PFSK-1 (cell line): ENCODE data around the gene PNLDC1.

ENCODE experiments used
- FOXP2 ChIP-seq: optimal IDR thresholded peaks from 2 replicates; pipeline ENCODE3; 2011; ENCODE audit warnings: borderline replicate concordance, control low read depth, inconsistent platforms; ENCODE audit not compliant: insufficient read depth; ENCODE audit errors: extremely low read length, extremely low read depth
- POLR2AphosphoS5 ChIP-seq: IDR thresholded peaks from 2 replicates; pipeline ENCODE4 v1.6.1; 2012; ENCODE audit warnings: low read depth, mild to moderate bottlenecking, control low read depth, low read length, moderate library complexity
- SIN3A ChIP-seq: IDR thresholded peaks from 2 replicates; pipeline ENCODE4 v1.6.1; 2012; ENCODE audit warnings: mild to moderate bottlenecking, low read length, moderate library complexity, borderline replicate concordance; ENCODE audit not compliant: insufficient read depth
- TAF1 ChIP-seq: IDR thresholded peaks from 2 replicates; pipeline ENCODE4 v1.6.1; 2012; ENCODE audit warnings: low read length, control low read depth, borderline replicate concordance; ENCODE audit not compliant: insufficient read depth
- TF ChIP-seq, protein P1 (sequence below), 2 experiments: IDR thresholded peaks; 2 replicates each; pipeline versions ENCODE4 v1.6.1 to v1.8.0; 2011 to 2012; ENCODE audit warnings: low read depth in 2 of 2, low read length in 2 of 2, control low read depth in 1 of 2, inconsistent platforms in 1 of 2, mild to moderate bottlenecking in 1 of 2, moderate library complexity in 1 of 2; ENCODE audit not compliant: insufficient read depth in 1 of 2

PNLDC1 gene

DNA sequence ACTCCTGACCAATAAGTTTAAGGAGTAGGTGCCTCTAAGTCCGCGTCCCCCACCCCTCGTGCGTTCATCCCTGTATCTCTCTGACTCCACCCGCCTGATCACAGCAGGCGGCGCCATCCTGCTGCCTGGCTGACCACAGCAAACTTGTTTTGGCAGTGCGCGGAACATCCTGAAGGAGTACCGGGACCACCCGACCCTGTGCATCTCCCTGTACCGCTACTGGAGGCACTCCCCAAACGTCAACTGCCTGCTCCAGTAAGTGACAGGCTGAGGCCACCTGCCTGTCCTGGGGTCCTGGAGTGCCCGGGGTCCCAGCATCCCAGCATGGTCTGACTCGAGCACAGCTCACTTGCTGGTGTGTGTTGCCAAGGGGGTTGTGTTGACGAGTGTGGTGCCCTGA lies 19.0 kb downstream of the PNLDC1 start:
- no peak for TF ChIP-seq POLR2AphosphoS5
- no peak for TF ChIP-seq SIN3A
- no peak for TF ChIP-seq TAF1
- TF ChIP-seq FOXP2: no peak
- TF ChIP-seq, protein P1, sequence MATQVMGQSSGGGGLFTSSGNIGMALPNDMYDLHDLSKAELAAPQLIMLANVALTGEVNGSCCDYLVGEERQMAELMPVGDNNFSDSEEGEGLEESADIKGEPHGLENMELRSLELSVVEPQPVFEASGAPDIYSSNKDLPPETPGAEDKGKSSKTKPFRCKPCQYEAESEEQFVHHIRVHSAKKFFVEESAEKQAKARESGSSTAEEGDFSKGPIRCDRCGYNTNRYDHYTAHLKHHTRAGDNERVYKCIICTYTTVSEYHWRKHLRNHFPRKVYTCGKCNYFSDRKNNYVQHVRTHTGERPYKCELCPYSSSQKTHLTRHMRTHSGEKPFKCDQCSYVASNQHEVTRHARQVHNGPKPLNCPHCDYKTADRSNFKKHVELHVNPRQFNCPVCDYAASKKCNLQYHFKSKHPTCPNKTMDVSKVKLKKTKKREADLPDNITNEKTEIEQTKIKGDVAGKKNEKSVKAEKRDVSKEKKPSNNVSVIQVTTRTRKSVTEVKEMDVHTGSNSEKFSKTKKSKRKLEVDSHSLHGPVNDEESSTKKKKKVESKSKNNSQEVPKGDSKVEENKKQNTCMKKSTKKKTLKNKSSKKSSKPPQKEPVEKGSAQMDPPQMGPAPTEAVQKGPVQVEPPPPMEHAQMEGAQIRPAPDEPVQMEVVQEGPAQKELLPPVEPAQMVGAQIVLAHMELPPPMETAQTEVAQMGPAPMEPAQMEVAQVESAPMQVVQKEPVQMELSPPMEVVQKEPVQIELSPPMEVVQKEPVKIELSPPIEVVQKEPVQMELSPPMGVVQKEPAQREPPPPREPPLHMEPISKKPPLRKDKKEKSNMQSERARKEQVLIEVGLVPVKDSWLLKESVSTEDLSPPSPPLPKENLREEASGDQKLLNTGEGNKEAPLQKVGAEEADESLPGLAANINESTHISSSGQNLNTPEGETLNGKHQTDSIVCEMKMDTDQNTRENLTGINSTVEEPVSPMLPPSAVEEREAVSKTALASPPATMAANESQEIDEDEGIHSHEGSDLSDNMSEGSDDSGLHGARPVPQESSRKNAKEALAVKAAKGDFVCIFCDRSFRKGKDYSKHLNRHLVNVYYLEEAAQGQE (IDR thresholded peaks at IDR 0.05; ENCODE audit: insufficient read depth in 1 of 2, low read depth in 2 of 2, low read length in 2 of 2): no peak

DNA sequence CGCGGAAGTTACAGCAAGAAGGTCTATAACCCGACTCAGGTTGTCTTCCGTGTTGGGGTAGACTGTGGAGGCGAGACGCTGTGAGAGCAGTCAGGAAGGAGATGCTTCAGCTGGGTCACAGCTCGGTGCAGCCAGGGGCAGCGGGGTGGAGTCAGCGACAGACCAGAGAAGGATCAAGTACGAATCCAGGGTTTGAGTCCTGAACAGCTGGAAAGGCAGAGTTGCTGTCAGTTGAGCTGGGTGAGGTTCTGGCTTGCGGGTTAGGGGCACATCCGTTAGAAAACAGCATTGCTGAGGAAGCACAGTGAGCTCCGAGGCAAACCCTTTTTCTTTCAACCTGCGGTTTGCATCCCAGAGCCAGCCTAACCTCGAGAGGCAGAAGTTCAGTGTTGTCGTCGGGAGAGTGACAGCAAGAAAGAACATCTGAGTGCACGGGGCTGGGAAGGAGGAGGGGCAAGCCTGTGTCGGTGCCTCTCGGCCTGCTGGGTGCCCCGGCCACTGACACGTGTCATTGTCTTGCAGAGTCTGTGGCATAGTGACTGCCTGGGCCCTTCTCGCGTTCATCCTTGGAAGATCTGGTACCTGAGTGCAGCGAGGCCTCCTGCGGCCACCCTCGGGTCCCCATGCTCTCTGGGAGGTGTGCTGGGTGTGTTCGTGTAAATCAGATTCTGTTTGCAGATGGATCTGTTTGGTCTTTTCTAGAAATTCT lies 20.0 kb downstream of the PNLDC1 start:
- TF ChIP-seq SIN3A (no peak), FOXP2 (no peak), POLR2AphosphoS5 (no peak), TAF1 (no peak)
- TF ChIP-seq, protein P1 (IDR thresholded peaks at IDR 0.05; ENCODE audit: insufficient read depth in 1 of 2, low read depth in 2 of 2, low read length in 2 of 2): no peak

DNA sequence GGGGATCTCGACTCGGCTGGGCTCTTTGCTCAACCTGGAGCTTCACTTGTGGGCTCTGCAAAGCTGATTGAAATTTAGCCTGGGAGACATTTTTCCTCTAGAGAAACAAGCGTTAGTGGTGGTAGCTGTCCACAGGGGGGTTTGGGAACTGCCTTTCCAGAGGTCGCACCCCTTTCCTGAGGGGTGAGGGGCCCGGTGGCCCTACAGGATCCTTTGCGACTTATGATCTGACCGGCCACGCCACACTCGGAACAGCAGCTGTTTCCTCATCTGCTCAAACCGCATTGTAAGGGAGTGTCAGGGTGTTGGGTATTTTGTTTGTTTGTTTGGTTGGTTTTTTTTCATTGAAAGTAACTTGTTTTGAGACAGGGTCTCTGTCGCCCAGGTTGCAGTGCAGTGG lies 21.0 kb downstream of the PNLDC1 start:
- TF ChIP-seq FOXP2: no peak
- no peak for TF ChIP-seq TAF1
- TF ChIP-seq, protein P1 (IDR thresholded peaks at IDR 0.05; ENCODE audit: insufficient read depth in 1 of 2, low read depth in 2 of 2, low read length in 2 of 2): no peak
- TF ChIP-seq SIN3A: no peak
- no peak for TF ChIP-seq POLR2AphosphoS5

DNA sequence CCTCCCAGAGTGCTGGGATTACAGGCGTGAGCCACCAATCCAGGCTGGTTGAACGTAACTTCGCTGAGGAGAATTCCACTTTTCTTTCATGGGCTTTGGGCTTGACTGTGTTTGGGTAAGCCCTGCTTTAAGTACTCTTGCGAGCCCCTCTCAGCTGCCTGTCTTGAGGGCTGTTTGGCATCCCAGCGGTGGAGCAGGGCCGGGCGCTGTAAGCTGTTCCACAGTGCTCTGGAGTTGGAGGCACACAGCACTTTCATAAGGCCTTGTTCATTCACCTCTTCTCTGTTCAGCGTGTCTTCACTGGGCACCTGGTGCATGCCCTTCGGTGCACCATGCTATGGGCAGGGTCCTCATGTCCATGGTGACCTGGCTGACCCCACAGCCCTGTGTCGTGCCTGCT lies 21.6 kb downstream of the PNLDC1 start:
- TF ChIP-seq TAF1: no peak
- TF ChIP-seq, protein P1 (IDR thresholded peaks at IDR 0.05; ENCODE audit: insufficient read depth in 1 of 2, low read depth in 2 of 2, low read length in 2 of 2): no peak
- TF ChIP-seq SIN3A: no peak
- TF ChIP-seq POLR2AphosphoS5: no peak
- no peak for TF ChIP-seq FOXP2
